HEK293 (cell line): ENCODE measurements around the gene MTARC1.

Experiments
- CTCF ChIA-PET: fragments of 350-600 bp; formaldehyde crosslinking; extraction: SDS; loops from one replicate; lab custom pipeline; 2021; ENCODE audit warnings: antibody characterized with exemption; lab: Yijun Ruan, JAX
- POLR2A ChIA-PET: fragments of 300-600 bp; formaldehyde crosslinking; extraction: SDS; loops from one replicate; lab custom pipeline; 2020; ENCODE audit warnings: antibody characterized with exemption, inconsistent platforms; lab: Yijun Ruan, JAX
- H3K27ac ChIP-seq: fragments of 200-500 bp; sonication (Bioruptor generic); 2 replicates; pipeline ENCODE4 v1.5.1; 2014; ENCODE audit warnings: low read depth, low read length, control low read depth, inconsistent platforms; ENCODE audit errors: extremely low read depth
- H3K36me3 ChIP-seq, 2 experiments: fragments of 200-500 bp in 1 of 2; sonication (Bioruptor generic) in 1 of 2; 1 replicate in 1 of 2; 2 replicates in 1 of 2; pipeline ENCODE4 v1.5.1; 2014 to 2017; ENCODE audit warnings: inconsistent platforms in 2 of 2, low read length in 2 of 2; ENCODE audit not compliant: control insufficient read depth in 2 of 2, insufficient read depth in 1 of 2
- H3K4me1 ChIP-seq: fragments of 200-500 bp; sonication (Bioruptor generic); 2 replicates; pipeline ENCODE4 v1.5.1; 2014; ENCODE audit warnings: mild to moderate bottlenecking, low read length, inconsistent platforms; ENCODE audit not compliant: control insufficient read depth, insufficient read depth
- H3K4me3 ChIP-seq: 2 replicates; pipeline ENCODE4 v1.5.1; 2011; ENCODE audit warnings: low read depth, mild to moderate bottlenecking, control low read depth, low read length, moderate library complexity
- H3K9me3 ChIP-seq: fragments of 200-500 bp; sonication (Bioruptor generic); 2 replicates; pipeline ENCODE4 v1.5.1; 2014; ENCODE audit warnings: low read depth, low read length, inconsistent platforms; ENCODE audit not compliant: control insufficient read depth, insufficient read depth
- GLIS1 ChIP-seq: fragments of 450-650 bp; formaldehyde crosslinking; IDR thresholded peaks from 2 replicates; pipeline ENCODE4 v1.5.1; 2016; ENCODE audit warnings: missing biosample characterization, missing genetic modification characterization
- MZF1 ChIP-seq: fragments of 450-650 bp; formaldehyde crosslinking; IDR thresholded peaks from 2 replicates; pipeline ENCODE4 v1.5.1; 2017; ENCODE audit warnings: missing biosample characterization, missing genetic modification characterization, borderline replicate concordance
- PRDM1 ChIP-seq: fragments of 450-650 bp; formaldehyde crosslinking; IDR thresholded peaks from 2 replicates; pipeline ENCODE4; 2016; ENCODE audit warnings: missing biosample characterization, missing genetic modification characterization
- SALL2 ChIP-seq: fragments of 450-650 bp; formaldehyde crosslinking; IDR thresholded peaks from 2 replicates; pipeline ENCODE4 v1.5.0; 2017; ENCODE audit warnings: missing biosample characterization, mild to moderate bottlenecking, missing genetic modification characterization, borderline replicate concordance
- ZBTB11 ChIP-seq: fragments of 450-650 bp; formaldehyde crosslinking; conservative IDR thresholded peaks from 2 replicates; pipeline ENCODE4 v1.5.1; 2016; ENCODE audit warnings: low read depth, missing biosample characterization, missing genetic modification characterization
- ZBTB48 ChIP-seq: fragments of 450-650 bp; formaldehyde crosslinking; IDR thresholded peaks from 2 replicates; pipeline ENCODE4 v1.5.1; 2016; ENCODE audit warnings: missing biosample characterization, missing genetic modification characterization
- ZFP69B ChIP-seq: fragments of 450-650 bp; formaldehyde crosslinking; IDR thresholded peaks from 2 replicates; pipeline ENCODE4 v1.5.1; 2016; ENCODE audit warnings: missing biosample characterization, missing genetic modification characterization
- ZIC2 ChIP-seq: fragments of 450-650 bp; formaldehyde crosslinking; IDR thresholded peaks from 2 replicates; pipeline ENCODE4 v1.5.1; 2016; ENCODE audit warnings: missing biosample characterization, missing genetic modification characterization
- ZNF132 ChIP-seq: fragments of 450-650 bp; formaldehyde crosslinking; IDR thresholded peaks from 2 replicates; pipeline ENCODE4 v1.5.1; 2017; ENCODE audit warnings: missing biosample characterization, missing genetic modification characterization, borderline replicate concordance
- ZNF416 ChIP-seq: fragments of 450-650 bp; formaldehyde crosslinking; IDR thresholded peaks from 2 replicates; pipeline ENCODE4 v1.5.1; 2016; ENCODE audit warnings: missing biosample characterization, missing genetic modification characterization
- ZNF558 ChIP-seq: fragments of 450-650 bp; formaldehyde crosslinking; IDR thresholded peaks from 2 replicates; pipeline ENCODE4 v1.5.1; 2016; ENCODE audit warnings: missing biosample characterization, missing genetic modification characterization
- ZNF600 ChIP-seq: fragments of 450-650 bp; formaldehyde crosslinking; IDR thresholded peaks from 2 replicates; pipeline ENCODE4 v1.5.1; 2016; ENCODE audit warnings: missing biosample characterization, missing genetic modification characterization
- ZNF747 ChIP-seq: fragments of 450-650 bp; formaldehyde crosslinking; IDR thresholded peaks from 2 replicates; pipeline ENCODE4 v1.5.1; 2016; ENCODE audit warnings: missing biosample characterization, missing genetic modification characterization
- ZNF792 ChIP-seq: fragments of 450-650 bp; formaldehyde crosslinking; IDR thresholded peaks from 2 replicates; pipeline ENCODE4 v1.5.1; 2016; ENCODE audit warnings: missing biosample characterization, missing genetic modification characterization
- TF ChIP-seq, protein P1 (sequence below): IDR thresholded peaks from 2 replicates; pipeline ENCODE4 v1.6.1; 2011; ENCODE audit warnings: mild to moderate bottlenecking, low read depth, low read length, borderline replicate concordance

MTARC1 gene

GRCh38 chr1:220819467-220820026 is 32.8 kb downstream of the MTARC1 start (continued):
- TF ChIP-seq ZNF132 (tag by site-specific recombination) (no peak), SALL2 (tag by site-specific recombination) (no peak), ZNF792 (tag by site-specific recombination) (no peak), ZNF747 (tag by site-specific recombination) (no peak), ZNF600 (tag by site-specific recombination) (no peak), MZF1 (no peak), ZFP69B (no peak)

DNA sequence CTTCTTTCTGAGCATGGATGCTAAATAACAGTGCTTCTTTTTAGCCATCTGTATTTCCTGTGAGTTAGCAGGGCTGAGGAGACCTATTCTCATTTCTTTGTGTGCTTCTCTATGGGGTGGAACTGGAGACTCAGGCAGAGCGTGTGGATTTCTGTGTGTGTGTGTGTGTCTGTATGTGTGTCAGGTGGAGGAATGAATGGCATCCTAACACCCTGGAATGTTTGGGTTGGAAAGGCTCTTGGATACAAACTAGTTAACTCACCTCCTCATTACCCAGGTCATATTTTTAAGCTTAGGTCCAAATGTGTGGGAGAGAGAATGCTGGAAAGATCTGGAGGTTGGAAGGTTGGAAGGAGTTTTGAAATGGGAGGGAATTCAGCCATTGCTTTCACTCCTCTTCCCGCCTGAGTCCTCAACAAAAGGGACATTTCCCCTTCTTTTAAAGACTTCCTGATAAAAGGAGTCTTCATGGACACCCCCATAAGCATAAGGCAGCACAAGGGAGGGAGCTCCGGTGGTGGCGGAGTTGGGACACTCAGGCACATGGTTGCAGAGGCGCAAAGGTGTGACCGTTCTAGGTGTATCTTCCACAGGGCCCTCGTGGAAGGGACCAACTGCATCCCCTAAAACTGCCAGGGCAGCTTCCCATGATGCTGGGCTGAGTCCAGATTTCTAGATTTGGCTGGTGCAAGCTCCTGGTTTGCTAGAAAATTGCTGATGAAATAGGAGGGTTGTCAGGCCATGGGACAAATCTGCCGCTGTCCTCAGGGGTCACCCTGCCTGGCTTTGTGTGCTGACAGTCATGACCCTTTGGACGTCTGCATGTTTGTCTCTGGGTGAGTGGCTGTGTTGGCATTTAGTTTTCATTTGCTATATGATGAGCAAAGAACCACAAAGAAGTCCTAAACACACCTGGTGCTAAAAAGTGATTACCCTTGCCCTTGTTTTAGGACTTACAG is 37.6 kb downstream of the MTARC1 start:
- peaks cover 7% of the 10 kb centered on the region; the same call in 1 of the 2 replicates for H3K4me1 ChIP-seq
- ChIA-PET CTCF (interaction anchor here (0.6 to 0.7 kb wide), 2 partner anchors 21 to 554 kb away, joined by 3 to 4 read pairs; no protein-coding TSS in a partner anchor), POLR2A (no interaction called here)
- TF ChIP-seq PRDM1 (tag by site-specific recombination) = no peak
- TF ChIP-seq, protein P1, sequence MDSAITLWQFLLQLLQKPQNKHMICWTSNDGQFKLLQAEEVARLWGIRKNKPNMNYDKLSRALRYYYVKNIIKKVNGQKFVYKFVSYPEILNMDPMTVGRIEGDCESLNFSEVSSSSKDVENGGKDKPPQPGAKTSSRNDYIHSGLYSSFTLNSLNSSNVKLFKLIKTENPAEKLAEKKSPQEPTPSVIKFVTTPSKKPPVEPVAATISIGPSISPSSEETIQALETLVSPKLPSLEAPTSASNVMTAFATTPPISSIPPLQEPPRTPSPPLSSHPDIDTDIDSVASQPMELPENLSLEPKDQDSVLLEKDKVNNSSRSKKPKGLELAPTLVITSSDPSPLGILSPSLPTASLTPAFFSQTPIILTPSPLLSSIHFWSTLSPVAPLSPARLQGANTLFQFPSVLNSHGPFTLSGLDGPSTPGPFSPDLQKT = no peak
- H3K36me3 ChIP-seq = no peaks in the 10 kb centered on the region
- H3K27ac ChIP-seq = no peak overlapping the region
- no peaks in the 10 kb centered on the region for H3K9me3 ChIP-seq
- no peak overlapping the region for H3K4me3 ChIP-seq

GRCh38 chr1:220825819-220826551 is 39.3 kb downstream of the MTARC1 start:
- ChIA-PET CTCF (interaction anchor here (0.6 to 1.0 kb wide), 2 partner anchors 16 to 48 kb away, joined by 3 read pairs; no protein-coding TSS in a partner anchor), POLR2A (no interaction called here)
- TF ChIP-seq ZNF600 (tag by site-specific recombination) (peak; percentile 88), ZNF558 (tag by site-specific recombination) (no peak), ZBTB48 (peak; percentile 50; the same call in 1 of the 2 replicates), GLIS1 (tag by site-specific recombination) (peak; percentile 49), ZIC2 (tag by site-specific recombination) (0 out of 2 replicates have a peak, but pooled peaks have one; percentile 24)
- no peak overlapping the region for H3K27ac ChIP-seq
- H3K4me3 ChIP-seq = no peak overlapping the region
- no peaks in the 10 kb centered on the region for H3K9me3 ChIP-seq
- peaks cover 7% of the 10 kb centered on the region; the same call in 1 of the 2 replicates for H3K4me1 ChIP-seq
- H3K36me3 ChIP-seq = no peaks in the 10 kb centered on the region

DNA sequence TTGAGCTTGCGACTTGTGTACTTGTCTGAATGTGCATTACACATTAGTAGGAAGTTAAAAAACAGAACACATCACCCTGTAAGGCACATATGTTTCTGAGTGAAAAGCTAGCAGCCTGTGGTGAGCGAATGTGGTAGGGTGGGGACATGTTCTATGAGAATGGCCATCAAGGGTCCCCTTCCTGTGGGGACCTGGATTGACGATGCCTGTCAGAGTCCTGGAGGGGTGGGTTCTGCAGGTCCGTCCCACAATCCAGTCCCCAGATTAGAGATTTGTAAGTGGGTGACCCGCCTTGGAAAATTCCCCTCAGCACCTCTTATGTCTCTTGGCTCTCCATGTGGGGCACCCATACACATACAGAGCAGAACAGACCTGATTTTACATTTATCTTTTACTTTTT is 40.0 kb downstream of the MTARC1 start:
- Histone ChIP-seq H3K9me3 (no peaks in the 10 kb centered on the region), H3K36me3 (no peaks in the 10 kb centered on the region), H3K4me3 (no peak overlapping the region), H3K4me1 (peaks cover 7% of the 10 kb centered on the region; the same call in 1 of the 2 replicates), H3K27ac (no peak overlapping the region)
- ChIA-PET CTCF (no interaction called here), POLR2A (no interaction called here)
- no peak for TF ChIP-seq ZNF416
- TF ChIP-seq ZBTB11 = peak; percentile 57
